Stimulated activated CD8-positive, alpha-beta memory T cell treated with anti-CD3 and anti-CD28 coated beads, Interleukin-4, amount 100 ng/mL, for 24 hours (primary cell): ENCODE data around the gene RHBDD1.

Experiments used
- DNase-seq: peaks from one replicate; pipeline ENCODE4 v3.0.0-alpha.2; 2020; ENCODE audit warnings: low read depth

The RHBDD1 gene, protein sequence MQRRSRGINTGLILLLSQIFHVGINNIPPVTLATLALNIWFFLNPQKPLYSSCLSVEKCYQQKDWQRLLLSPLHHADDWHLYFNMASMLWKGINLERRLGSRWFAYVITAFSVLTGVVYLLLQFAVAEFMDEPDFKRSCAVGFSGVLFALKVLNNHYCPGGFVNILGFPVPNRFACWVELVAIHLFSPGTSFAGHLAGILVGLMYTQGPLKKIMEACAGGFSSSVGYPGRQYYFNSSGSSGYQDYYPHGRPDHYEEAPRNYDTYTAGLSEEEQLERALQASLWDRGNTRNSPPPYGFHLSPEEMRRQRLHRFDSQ

DNA sequence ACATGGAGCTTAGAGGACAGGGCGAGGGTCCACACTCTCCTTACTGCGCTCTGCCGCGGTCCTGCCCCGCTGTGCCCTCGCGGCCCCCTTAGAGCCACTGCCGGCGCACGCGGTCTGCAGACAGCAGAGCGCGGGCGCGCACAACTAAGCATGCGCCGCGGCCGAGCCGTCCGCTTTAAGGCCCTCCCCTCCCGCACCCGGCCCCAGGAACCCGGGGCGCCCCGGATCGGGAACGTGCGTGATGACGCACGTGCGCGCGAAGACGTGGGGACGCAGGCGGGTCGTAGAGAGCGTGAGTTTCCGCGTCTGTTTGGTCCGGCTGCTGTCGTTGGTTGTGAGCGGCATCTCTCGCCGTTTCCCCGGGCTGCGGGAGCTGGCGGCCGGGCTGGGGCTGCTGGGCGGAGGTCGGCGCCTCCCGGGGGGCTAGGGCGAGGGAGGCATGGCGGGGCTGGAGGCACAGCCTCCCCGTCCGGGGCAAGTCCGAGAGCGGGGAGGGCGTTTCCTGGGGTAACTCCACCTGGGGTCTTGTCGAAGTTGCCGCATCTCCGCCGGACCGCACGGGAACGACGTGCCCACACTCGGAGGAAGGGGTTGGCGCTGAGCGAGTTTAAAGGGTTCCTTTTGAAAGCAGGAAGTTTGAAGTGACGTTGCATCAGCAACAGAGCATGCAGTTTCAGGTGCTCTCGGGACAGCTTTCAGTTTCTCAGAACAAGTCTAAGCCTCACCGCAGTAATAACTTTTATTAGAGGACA is at the start of gene RHBDD1:
RHBDD1 (plus strand) TSS at position 259 of the 752 bp plus-strand sequence. CDS start 28,640 bp downstream, outside the sequence.
- DNase-seq: peak; percentile 90

DNA sequence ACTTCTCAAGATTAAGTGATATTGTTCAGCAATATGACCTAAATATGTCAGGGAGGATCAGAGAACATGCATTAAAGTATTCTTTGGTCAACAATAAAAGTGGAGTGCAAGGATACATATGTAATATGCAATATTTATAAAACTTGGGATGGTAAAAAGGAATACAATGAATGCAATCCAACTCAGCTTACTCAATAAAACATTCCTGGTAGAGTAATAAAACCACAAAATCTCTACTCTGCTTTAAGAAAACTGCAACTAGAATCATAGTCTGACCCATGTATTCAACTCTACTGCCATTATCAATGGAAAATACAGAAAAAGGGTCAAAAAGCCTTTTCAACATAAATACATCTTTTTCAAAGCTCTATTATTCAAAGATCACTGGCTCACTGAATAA is 47.8 kb upstream of the RHBDD1 start:
- no peak for DNase-seq

DNA sequence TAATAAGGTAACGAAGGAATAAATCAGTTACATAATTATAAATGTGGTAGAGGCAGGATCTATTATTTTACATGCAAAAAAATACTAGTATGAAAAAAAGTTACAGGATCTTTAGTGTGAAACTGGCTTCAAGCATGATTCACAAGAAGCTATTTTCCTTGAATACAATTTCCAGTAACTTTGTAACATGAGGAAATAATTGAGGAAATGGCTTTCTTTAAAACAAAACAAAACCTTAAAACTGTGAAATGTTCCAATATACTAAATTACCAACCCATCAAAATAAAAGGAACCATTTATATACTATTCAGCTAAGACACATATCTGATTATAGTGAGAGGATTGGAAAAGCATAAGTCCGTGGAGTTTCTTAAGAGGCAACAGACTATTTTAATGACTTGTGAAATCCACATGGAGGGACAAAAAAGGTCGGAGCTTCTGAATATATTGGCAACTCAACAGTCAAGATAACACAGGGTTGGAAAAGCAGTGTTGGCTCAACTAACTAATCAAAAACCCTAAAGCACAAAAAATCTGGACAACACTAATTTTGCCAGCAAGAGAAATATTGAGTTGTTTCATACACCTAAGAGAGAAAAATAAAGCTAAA is 46.9 kb upstream of the RHBDD1 start:
- no peak for DNase-seq

DNA sequence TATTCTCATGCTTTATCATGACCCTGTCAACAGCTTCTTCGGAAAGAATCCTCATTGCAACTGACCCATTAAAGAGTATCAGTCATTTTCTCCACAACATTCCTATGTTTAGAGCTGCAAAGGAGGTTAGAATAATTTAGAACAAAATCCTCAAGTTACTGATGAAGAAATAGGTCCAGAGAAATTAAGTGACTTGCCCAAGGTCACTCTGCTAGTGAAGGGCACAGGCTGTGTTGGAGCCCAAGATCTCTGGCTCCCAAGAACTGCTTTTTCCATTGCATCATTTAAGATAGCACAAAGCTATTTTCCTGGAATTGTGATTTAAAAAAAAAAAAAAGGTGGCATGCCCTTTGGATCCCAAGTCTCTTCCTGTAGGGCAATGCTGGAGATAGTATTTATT is 45.8 kb upstream of the RHBDD1 start:
- DNase-seq: no peak

DNA sequence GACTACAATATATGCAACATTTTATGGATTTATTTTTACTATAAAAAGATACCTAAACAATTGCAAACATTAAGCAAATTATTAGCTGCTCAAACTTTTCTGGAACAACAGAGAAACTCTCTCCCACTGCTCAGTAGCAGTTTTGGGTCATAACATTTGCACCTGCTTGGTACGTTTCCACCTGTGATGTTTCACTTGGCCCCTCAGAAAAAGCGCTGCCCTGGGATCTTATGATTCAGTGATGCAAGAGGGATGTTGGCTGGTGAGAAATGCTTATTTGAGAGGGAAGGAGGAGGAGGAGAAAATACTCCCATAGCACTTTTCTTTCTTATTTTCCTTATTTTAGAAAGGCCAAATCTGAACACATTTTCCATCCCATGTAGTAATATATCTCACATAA is 45.4 kb upstream of the RHBDD1 start:
- DNase-seq: no peak

DNA sequence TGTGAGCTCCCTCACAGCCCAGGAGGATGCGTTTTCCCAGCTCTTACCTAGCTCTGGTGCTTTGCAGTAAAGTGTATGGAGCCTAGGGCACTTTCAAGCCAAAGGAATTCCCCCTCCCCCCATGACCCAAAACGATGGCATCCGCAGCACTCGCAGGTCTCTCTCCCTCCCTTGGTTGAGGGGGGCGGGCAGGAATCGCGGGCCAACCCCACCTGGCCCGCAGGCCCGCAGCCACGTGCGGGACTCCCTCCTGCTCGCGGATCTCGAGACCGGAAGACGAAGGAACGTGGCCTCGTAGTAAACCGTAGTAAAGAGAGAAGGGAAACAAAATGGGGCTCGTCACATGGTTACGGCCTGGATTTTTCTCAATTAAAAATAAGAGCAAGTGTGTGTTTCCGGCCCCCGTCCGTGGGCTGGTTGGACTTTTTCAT is 44.8 kb upstream of the RHBDD1 start:
- DNase-seq: peak; percentile 25

DNA sequence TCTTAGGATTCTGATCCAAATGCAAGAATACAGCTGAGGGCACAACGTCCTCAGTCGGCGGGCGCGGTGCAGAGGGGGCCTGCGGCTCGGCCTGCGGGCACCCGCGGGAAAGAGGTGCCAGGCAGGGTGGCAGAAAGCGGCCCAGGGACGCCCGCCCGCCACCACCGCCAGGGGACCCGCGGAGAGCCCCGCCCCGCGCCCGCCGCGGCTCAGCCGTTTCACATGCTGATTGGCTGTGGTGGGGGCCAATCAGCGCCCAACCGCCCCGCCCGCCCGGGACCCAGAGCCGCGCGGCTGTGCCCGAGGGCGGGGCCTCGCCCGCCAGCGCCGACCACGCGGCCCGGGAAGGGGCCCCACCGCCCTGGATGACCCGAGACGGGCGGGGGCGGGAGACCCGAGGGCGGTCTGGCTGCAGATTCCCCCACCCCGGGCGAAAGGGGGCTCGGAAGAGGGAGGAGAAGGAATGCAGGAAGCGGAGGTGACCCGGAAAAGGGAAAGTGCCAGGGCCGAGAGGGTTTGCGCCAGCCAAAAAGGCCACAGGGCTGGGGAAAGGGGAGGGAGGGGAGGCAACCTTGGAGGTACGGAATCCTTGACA is 44.3 kb upstream of the RHBDD1 start:
- DNase-seq: peak; percentile 91

DNA sequence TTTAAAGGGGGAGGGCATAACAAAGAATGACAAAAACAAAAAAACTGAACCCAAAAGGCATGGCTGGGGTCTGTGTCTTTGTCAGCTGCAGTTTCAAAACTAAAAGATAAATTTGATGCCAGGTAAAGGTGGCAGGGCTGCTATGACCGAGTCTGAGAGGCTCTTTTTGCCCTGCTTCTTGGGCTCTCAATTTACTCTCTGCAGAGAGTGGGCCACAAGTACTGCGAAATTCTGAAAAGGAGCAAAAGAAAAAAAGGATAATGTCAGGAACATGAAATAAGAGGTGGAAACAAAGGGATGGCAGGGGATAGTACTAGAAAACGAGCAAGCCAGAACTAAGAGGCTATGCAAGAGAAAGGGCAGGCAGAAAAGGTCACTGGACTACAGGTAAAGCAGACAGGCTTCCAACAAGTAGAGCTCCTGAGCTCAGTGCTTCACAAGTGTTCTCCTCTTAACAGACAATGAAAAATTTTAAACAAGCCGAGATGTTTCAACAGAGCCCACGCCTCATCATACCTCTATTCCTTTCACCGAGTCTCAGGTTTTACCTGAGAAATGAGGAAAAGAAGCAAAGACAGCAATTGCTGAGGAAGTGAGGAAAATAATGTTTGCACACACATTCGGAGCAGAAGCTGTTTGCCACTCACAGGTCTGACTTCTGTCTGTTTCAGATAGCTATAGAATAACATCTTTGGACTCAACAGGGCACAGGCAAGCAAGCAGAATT is 43.5 kb upstream of the RHBDD1 start:
- DNase-seq: no peak

DNA sequence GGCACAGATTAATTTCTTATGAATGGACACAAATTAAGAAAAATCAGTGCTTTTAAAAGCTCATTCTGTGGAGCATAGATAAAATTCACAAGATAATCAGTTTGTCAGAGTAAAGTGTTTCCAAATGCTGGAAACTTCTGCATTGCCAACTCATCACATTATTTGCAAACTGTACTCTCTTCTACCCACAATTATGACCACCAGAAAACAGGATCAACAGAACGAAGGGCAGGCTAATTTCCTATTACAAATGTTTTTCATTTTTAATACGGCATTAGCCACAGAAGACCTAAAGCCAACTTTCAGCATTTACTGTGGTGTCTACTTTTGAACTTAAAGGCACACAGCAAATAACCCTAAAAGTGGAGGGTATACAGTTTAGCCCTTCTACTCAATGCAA is 42.2 kb upstream of the RHBDD1 start:
- DNase-seq: no peak

DNA sequence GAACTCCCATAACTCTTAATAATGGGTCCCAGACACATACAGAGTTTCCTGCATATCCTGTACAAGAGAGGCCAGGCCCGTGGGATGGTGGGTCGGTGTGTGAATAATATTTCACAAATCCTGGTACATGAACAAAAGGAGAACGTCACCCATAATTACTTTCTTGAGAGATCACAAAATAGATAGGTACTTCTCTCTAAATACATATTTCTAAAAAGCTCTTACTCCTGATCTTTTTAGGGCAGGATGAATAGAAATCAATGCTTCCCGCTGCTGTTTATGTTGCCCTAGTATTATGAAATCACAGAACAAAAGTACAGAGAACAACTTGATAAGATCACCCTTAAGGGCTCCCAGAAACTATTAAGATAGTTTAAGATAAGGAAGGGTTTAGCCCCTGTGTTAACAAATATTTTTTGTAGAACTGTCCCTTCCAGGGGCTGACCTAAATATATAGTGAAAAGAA is 41.6 kb upstream of the RHBDD1 start:
- DNase-seq: no peak

DNA sequence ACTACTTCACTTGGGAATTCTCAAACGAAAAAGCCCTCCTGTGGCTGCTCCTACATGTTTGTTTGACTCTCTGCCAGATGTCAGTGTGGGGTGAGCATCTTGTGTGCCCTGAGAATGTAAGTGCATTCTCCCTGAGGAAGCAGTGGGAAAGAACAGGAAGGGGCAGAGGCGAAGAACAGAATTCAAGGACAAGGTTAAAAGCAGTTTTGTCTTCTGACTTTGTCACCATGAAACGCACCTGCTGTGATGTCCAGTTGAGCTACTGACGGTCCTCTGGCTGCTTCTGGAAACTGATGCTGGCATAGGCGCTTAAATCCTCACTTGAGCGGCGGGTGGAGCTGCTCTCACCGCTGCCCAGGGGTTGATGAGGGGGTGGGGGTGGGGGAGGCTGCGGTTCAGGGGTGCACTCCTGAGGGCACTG is 41.1 kb upstream of the RHBDD1 start:
- DNase-seq: no peak

DNA sequence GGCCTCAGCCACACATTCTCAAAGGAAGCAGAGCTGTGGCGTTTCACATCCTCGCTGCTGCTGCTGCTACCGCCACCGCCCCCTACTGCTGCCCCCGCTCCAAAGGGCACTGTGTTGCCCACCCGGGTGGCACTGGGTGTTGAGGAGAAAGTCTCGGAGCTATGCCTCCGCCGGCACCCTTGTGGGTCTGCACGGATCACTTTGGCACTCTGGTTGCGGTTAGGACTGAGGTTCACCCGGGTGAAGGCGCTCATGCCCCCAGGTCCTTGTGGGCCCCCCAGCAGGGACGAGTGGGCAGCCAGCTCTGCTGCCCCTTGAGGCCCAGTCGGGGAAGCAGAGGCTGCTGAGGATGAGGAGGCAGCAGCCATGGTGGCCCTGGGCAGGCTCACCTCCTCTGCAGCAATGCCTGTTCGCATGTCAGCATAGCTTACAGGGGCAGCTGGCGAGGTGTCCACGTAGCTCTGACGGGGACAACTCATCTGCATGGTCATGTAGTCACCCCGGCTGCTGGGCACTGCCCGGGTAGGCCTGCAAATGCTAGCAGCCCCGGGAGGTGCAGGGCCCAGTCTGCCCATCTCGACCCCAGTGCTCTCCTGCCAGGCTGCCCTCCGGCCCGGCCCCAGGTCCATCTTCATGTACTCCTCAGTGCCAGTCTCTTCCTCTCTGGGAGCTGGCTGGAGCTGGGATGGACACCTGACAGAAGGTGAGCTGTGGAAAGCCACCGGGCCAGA is 40.4 kb upstream of the RHBDD1 start:
- DNase-seq: no peak

DNA sequence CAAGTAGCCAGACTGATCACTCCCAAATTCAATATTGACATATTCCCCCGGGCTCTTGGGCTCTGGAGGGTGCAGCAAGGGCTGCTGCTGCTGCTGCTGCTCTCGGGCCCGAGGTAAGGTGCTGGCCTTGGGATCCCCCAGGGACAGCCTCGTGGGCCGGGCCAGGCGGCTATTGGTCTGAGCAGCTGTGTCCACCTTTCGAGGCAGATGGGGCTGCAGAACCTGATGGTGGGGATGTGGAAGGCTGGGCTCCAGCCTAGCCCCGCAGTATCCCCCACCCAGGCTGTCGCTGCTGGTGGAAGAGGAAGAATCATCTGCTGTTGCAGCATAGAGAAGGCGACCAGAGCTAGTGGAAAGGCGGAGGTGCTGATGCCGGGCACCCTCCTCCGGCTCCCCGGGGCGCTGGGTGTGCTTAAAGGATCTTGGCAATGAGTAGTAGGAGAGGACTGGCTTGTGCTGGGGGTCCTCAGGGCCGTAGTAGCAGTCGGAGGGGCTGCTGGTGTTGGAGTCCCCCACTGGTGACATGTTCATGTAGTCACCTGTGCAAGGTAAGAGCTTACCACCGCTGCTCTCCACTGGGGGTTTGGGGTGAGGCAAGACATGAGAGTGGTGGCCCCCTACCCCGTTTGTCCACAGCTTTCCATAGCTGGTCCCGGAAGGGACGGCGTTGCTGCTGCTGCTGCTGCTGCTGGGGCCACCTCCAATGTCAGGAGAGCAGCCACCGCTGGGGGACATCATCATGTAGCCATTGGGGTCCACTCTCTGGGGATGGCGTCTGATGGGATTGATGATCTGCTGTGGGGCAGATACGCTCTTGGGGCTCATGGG is 39.6 kb upstream of the RHBDD1 start:
- no peak for DNase-seq

DNA sequence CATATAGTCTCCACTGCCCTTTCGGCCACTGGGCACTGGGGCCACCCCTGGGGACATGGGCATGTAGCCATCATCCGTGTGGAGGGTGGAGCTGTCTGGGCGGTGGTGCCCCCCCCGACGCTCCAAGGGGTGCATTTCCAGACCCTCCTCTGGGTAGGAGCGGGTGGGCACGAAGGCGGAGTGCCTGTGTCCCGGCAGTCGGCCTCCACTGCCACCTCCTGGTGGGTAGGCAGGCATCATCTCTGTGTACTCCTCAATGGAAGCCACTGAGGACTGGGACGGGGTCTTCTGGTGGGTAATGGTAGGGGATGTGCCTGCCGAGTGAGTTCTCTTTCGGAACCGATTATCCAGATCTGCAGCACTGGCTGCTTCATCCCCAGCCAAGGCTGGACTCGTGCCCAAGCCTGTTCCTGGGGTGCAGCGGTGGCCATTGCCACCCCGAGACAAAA is 39.0 kb upstream of the RHBDD1 start:
- DNase-seq: no peak

DNA sequence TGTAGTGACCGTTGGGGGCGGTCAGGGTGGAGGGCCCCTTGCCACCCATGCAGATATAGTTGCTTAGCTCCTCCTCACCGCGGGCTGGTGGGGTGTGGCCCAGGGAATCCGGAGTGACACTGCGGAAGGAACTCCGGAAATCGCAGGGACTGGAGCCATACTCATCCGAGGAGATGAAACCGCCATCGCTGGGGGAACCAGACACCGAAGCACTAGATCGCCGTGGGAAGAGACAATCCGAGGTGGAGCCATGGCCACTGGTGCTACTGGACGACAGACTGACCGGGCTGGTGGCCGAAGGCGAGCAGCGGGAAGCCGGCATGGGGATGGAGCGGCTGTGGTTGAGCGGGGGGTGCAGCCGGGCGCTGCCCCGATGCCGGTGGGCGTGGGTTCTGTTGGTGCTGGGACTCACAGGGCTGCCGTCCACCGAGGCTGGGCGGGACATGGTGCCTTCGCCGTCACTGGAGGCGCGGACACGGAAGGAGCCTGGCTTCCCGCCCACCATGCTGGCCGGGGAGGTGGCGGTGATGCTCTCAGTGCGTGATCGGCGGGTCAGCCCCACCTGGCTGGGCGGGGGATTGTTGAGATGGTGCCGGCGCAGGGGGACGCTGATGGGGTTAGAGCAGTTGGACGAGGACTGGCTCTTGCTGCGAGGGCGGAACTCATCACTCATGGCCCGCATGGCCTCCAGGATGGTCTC is 38.4 kb upstream of the RHBDD1 start:
- DNase-seq: no peak

DNA sequence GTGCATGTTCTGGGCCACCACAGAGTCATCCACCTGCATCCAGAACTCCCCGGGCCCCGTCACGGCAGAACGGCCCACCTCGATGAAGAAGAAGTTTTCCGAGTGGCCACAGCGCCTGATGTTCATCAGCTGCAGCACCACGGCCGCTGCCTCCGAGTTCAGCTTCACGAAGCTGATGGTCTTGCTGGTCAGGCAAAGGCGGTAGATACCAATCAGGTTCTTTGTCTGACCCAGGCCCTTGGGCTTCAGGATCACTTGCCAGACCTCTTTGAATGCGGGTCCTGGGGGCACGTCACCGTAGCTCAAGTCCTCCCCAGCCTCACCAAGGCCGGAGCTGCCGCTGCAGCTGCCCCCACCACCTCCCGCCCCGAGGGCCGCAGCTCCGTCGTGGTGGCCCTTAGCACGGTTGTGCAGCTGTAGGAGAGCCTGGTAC is 37.8 kb upstream of the RHBDD1 start:
- DNase-seq: no peak

DNA sequence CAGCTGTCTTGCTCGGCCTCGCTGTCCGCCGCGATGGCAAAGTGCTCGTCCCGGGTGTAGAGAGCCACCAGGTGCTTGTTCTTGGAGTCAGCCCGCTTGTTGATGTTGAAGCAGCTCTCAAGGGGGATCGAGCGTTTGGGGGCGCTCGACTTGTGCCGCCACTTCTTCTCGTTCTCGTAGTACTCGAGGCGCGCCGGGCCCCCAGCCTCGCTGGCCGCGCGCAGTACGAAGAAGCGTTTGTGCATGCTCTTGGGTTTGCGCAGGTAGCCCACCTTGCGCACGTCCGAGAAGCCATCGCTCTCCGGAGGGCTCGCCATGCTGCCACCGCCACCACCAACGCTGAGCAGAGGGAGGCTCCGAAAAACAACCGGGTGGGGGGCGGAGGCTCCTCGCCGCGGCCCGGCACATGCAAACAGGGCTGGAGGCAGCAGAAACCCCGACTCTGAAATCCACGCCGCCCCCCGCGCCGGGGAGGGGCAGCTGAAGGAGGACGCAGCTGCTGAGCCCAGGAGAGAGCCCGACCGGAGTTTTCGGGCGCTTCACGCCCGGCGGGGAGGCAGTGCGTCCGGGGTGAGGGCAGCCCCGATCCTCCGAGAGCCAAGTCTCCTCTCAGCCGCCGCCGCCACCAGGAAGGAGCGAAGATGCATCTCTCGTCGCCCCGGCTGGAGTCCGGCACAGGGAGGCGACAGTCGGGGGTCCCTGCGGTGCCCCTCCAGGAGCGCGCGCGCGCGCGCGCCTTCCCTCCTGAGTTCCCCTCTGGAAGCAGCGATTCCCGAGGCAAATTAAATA is 37.2 kb upstream of the RHBDD1 start:
- peak; percentile 30 for DNase-seq

DNA sequence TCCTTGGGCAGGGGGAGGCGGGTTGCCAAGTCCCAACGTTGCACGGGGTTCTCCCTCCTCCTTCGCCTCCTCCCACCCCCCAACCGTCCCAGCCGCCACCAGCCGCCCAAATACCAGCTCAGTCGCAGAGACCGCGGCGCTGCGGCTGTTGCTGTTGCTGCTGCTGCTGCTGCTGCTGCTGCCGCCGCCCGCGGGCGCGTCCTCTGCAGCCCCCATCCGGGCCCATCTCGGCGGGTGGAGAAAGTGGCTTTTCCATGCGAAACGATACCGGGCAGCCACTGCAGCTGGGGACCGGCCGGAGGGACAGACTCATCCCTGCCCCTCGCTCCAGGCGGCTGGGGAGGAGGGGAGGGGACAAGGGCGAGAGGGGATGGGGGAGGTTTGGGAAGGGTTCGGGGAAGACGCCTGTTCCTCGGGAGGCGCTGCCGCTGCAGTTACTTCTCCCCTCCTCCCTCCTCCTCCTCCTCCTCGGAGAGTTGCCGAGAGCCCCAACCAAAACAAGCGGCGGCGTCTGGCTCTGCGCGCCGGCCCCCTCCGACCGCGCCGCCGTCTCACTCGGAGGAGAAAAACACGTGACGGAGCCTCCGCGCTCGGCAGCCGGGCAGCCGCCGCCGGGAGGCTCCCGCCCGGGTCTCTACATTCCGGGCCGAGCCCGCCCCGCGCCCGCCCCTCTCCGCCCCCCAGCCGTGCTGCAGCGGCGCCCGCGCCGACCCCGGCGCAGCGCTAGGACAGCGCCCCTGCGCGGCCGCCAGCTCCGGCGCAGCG is 36.5 kb upstream of the RHBDD1 start, which contains the start of gene IRS1:
IRS1 (minus strand) TSS at position 610 of the 765 bp plus-strand sequence. CDS start 1,082 bp downstream, outside the sequence.
- DNase-seq: peak; percentile 48
